K562 (cell line): ENCODE data around the gene HEY2. TPM values are rescaled to one million over a fixed set of nuclear protein-coding genes. Genes with fewer than 3 reads are reported as not detected.

Experiments used
- MEF2A ChIP-seq: IDR thresholded peaks from 2 replicates; pipeline ENCODE4 v1.6.1; 2011; ENCODE audit warnings: low read depth, mild to moderate bottlenecking, low read length, moderate library complexity; ENCODE audit not compliant: control insufficient read depth
- POLR2AphosphoS5 ChIP-seq: IDR thresholded peaks from 2 replicates; pipeline ENCODE4 v1.6.1; 2011; ENCODE audit warnings: mild to moderate bottlenecking, low read depth, low read length, moderate library complexity; ENCODE audit not compliant: control insufficient read depth, insufficient read depth
- RB1 ChIP-seq: fragments of 450-650 bp; IDR thresholded peaks from 2 replicates; pipeline ENCODE4 v1.6.1; 2017; ENCODE audit warnings: low read depth, mild to moderate bottlenecking
- SP1 ChIP-seq: sonication (generic); formaldehyde crosslinking; IDR thresholded peaks from 2 replicates; pipeline ENCODE4 v1.8.1; 2022; ENCODE audit warnings: mild to moderate bottlenecking, missing genetic modification reagents
- TAF15 ChIP-seq: fragments of 200-400 bp; formaldehyde crosslinking; IDR thresholded peaks from 2 replicates; pipeline ENCODE4 v1.6.1; 2017; ENCODE audit warnings: mild to moderate bottlenecking, low read depth, low read length, moderate library complexity
- ZNF3 ChIP-seq: fragments of 250-450 bp; sonication (Bioruptor Pico); IDR thresholded peaks from 2 replicates; pipeline ENCODE4 v1.5.0; 2021; ENCODE audit warnings: mild to moderate bottlenecking, moderate library complexity
- polyA plus RNA-seq, 8 experiments: library from polyadenylated mRNA; depleted of rRNA in 4 of 8; stranded (reverse) in 5 of 8; unstranded in 3 of 8; fragments of >200 nt; fragmentation: Nextera tagmentation in 2 of 8; fragmentation: Illumina TruSeq in 1 of 8; extraction: Ambion mirVana in 2 of 8; extraction: Trizol in 1 of 8; gene quantifications; 2 replicates each; pipeline versions ENCODE4 v1.2.1 to v1.2.3, GENCODE V29; 2011 to 2014; ENCODE audit warnings: inconsistent platforms in 1 of 8, missing spikeins in 1 of 8
- total RNA-seq, 7 experiments: library from RNA; depleted of rRNA in 6 of 7; stranded (reverse); fragments of >200 nt in 6 of 7; fragmentation: Illumina TruSeq in 2 of 7; extraction: Trizol in 2 of 7; gene quantifications; 2 replicates each; pipeline versions ENCODE4 v1.2.1 to v1.2.3, GENCODE V29; 2011 to 2021; ENCODE audit warnings: low replicate concordance in 1 of 7
- TF ChIP-seq, protein P1 (sequence below): fragments of 450-650 bp; formaldehyde crosslinking; IDR thresholded peaks from 2 replicates; pipeline ENCODE4 v1.4.0; 2020; ENCODE audit warnings: mild to moderate bottlenecking, moderate library complexity
- TF ChIP-seq, protein P2 (sequence below): sonication (generic); formaldehyde crosslinking; IDR thresholded peaks from 2 replicates; pipeline ENCODE4 v1.8.1; 2023; ENCODE audit warnings: missing genetic modification reagents, mild to moderate bottlenecking, borderline replicate concordance
- TF ChIP-seq, protein P3 (sequence below), 2 experiments: fragments of 450-650 bp in 1 of 2; sonication (generic) in 1 of 2; formaldehyde crosslinking in 1 of 2; IDR thresholded peaks; 2 replicates each; pipeline versions ENCODE4 v1.7.1 to v1.9.0; 2016 to 2022; ENCODE audit warnings: inconsistent platforms in 1 of 2, mild to moderate bottlenecking in 1 of 2, missing genetic modification reagents in 1 of 2

Gene HEY2
- total and polyA plus RNA-seq, 9 of the 15 experiments (the other 6 are each of a cell fraction or from before 2014, with no cell fraction given), result 0.03 to 0.07 (median 0.06) TPM; not detected in 5

DNA sequence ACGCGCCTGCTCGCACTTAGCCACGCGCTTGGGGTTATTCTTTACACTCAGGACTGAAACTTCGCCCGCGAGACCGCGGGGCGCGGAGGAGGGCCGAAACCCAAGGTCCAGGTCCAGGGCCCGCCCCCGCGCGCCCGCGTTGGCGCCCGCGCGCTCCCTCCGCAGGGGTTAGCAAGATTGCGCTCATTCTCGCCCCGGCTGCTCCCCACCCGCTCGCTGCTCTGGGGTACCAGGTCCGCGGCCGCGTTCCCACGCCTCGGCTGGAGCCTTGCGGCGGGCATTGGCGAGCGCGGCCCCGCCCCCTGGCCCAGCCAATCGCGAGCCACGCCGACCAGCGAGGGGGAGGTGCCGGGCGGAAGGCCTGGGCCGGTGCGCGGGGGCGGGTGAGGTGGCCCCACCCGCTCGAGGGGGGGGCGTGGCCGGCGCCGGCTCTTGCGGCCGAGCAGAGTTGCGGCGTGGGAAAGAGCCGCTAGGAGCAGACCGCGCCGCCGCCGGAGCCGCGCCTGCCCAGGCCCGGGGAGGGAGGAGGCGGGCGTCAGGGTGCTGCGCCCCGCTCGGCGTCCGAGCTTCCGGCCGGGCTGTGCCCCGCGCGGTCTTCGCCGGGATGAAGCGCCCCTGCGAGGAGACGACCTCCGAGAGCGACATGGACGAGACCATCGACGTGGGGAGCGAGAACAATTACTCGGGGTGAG, at the start of gene HEY2 (continued):
- TF ChIP-seq, protein P1, sequence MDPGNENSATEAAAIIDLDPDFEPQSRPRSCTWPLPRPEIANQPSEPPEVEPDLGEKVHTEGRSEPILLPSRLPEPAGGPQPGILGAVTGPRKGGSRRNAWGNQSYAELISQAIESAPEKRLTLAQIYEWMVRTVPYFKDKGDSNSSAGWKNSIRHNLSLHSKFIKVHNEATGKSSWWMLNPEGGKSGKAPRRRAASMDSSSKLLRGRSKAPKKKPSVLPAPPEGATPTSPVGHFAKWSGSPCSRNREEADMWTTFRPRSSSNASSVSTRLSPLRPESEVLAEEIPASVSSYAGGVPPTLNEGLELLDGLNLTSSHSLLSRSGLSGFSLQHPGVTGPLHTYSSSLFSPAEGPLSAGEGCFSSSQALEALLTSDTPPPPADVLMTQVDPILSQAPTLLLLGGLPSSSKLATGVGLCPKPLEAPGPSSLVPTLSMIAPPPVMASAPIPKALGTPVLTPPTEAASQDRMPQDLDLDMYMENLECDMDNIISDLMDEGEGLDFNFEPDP (CRISPR knock-in tag), result no peak
- TF ChIP-seq, protein P2, sequence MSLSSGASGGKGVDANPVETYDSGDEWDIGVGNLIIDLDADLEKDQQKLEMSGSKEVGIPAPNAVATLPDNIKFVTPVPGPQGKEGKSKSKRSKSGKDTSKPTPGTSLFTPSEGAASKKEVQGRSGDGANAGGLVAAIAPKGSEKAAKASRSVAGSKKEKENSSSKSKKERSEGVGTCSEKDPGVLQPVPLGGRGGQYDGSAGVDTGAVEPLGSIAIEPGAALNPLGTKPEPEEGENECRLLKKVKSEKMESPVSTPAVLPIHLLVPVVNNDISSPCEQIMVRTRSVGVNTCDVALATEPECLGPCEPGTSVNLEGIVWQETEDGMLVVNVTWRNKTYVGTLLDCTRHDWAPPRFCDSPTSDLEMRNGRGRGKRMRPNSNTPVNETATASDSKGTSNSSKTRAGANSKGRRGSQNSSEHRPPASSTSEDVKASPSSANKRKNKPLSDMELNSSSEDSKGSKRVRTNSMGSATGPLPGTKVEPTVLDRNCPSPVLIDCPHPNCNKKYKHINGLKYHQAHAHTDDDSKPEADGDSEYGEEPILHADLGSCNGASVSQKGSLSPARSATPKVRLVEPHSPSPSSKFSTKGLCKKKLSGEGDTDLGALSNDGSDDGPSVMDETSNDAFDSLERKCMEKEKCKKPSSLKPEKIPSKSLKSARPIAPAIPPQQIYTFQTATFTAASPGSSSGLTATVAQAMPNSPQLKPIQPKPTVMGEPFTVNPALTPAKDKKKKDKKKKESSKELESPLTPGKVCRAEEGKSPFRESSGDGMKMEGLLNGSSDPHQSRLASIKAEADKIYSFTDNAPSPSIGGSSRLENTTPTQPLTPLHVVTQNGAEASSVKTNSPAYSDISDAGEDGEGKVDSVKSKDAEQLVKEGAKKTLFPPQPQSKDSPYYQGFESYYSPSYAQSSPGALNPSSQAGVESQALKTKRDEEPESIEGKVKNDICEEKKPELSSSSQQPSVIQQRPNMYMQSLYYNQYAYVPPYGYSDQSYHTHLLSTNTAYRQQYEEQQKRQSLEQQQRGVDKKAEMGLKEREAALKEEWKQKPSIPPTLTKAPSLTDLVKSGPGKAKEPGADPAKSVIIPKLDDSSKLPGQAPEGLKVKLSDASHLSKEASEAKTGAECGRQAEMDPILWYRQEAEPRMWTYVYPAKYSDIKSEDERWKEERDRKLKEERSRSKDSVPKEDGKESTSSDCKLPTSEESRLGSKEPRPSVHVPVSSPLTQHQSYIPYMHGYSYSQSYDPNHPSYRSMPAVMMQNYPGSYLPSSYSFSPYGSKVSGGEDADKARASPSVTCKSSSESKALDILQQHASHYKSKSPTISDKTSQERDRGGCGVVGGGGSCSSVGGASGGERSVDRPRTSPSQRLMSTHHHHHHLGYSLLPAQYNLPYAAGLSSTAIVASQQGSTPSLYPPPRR (CRISPR knock-in tag), result no peak
- TF ChIP-seq TAF15 (no peak), RB1 (peak; percentile 73; the same call in 1 of the 2 replicates), POLR2AphosphoS5 (no peak), ZNF3 (CRISPR knock-in tag) (no peak), MEF2A (no peak), SP1 (CRISPR knock-in tag) (peak; percentile 74; the same call in 1 of the 2 replicates)
- TF ChIP-seq, protein P3, sequence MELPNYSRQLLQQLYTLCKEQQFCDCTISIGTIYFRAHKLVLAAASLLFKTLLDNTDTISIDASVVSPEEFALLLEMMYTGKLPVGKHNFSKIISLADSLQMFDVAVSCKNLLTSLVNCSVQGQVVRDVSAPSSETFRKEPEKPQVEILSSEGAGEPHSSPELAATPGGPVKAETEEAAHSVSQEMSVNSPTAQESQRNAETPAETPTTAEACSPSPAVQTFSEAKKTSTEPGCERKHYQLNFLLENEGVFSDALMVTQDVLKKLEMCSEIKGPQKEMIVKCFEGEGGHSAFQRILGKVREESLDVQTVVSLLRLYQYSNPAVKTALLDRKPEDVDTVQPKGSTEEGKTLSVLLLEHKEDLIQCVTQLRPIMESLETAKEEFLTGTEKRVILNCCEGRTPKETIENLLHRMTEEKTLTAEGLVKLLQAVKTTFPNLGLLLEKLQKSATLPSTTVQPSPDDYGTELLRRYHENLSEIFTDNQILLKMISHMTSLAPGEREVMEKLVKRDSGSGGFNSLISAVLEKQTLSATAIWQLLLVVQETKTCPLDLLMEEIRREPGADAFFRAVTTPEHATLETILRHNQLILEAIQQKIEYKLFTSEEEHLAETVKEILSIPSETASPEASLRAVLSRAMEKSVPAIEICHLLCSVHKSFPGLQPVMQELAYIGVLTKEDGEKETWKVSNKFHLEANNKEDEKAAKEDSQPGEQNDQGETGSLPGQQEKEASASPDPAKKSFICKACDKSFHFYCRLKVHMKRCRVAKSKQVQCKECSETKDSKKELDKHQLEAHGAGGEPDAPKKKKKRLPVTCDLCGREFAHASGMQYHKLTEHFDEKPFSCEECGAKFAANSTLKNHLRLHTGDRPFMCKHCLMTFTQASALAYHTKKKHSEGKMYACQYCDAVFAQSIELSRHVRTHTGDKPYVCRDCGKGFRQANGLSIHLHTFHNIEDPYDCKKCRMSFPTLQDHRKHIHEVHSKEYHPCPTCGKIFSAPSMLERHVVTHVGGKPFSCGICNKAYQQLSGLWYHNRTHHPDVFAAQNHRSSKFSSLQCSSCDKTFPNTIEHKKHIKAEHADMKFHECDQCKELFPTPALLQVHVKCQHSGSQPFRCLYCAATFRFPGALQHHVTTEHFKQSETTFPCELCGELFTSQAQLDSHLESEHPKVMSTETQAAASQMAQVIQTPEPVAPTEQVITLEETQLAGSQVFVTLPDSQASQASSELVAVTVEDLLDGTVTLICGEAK (IDR thresholded peaks at IDR 0.05), result no peak
- TF ChIP-seq, protein P3 (CRISPR knock-in tag; IDR thresholded peaks at IDR 0.05), result no peak
